ENCODE results near the gene FBN1. TPM values are rescaled to one million over a fixed set of nuclear protein-coding genes. Genes with fewer than 3 reads are reported as not detected.

Gene FBN1
- total RNA-seq, 1 experiment from 2014 or later, result 5.2 TPM

- Mint-ChIP-seq H3K4me1 (no peaks in the 10 kb centered on the region), H3K4me3 (no peak overlapping the region), H3K9me3 (no peaks in the 10 kb centered on the region), H3K36me3 (no peaks in the 10 kb centered on the region), H3K27me3 (ENCODE audit: low read depth) (no peaks in the 10 kb centered on the region), H3K27ac (no peak overlapping the region)
- TF ChIP-seq USF2 (CRISPR knock-in tag; IDR thresholded peaks at IDR 0.05) (no peak), ZNF219 (CRISPR knock-in tag; IDR thresholded peaks at IDR 0.05; ENCODE audit: borderline replicate concordance) (no peak), HMGA2 (CRISPR knock-in tag; IDR thresholded peaks at IDR 0.05) (no peak), IRF1 (CRISPR knock-in tag; IDR thresholded peaks at IDR 0.05) (no peak), RORB (CRISPR knock-in tag; IDR thresholded peaks at IDR 0.05) (no peak), ZNF317 (CRISPR knock-in tag; IDR thresholded peaks at IDR 0.05; ENCODE audit: borderline replicate concordance, low read depth) (no peak), ZNF423 (CRISPR knock-in tag; IDR thresholded peaks at IDR 0.05) (no peak)
- POLR2A ChIA-PET, result no interaction called here
- no peak for ATAC-seq
- no peak for DNase-seq (ENCODE audit: low spot score)
- CTCF ChIA-PET, result no interaction called here
Observed at GRCh38 chr15:48530528-48530927, 115.0 kb downstream of the FBN1 start.

- Mint-ChIP-seq H3K27me3 (ENCODE audit: low read depth) (no peaks in the 10 kb centered on the region), H3K4me1 (no peaks in the 10 kb centered on the region), H3K4me3 (no peak overlapping the region), H3K36me3 (no peaks in the 10 kb centered on the region), H3K9me3 (no peaks in the 10 kb centered on the region), H3K27ac (no peak overlapping the region)
- no peak for TF ChIP-seq ELF4 (CRISPR knock-in tag; IDR thresholded peaks at IDR 0.05; ENCODE audit: low read depth)
- no peak for TF ChIP-seq USF2 (CRISPR knock-in tag; IDR thresholded peaks at IDR 0.05)
- TF ChIP-seq ZNF263 (CRISPR knock-in tag; IDR thresholded peaks at IDR 0.05; ENCODE audit: low read depth), result no peak
- no peak for TF ChIP-seq MXD4 (CRISPR knock-in tag; IDR thresholded peaks at IDR 0.05; ENCODE audit: borderline replicate concordance)
- TF ChIP-seq ESRRA (CRISPR knock-in tag; IDR thresholded peaks at IDR 0.05; ENCODE audit: borderline replicate concordance), result no peak
- TF ChIP-seq FOXP1 (CRISPR knock-in tag; IDR thresholded peaks at IDR 0.05; ENCODE audit: borderline replicate concordance), result no peak
- no peak for TF ChIP-seq RELA (CRISPR knock-in tag; IDR thresholded peaks at IDR 0.05; ENCODE audit: borderline replicate concordance)
- TF ChIP-seq HMGA2 (CRISPR knock-in tag; IDR thresholded peaks at IDR 0.05), result no peak
- no peak for TF ChIP-seq NFYB (CRISPR knock-in tag; conservative IDR thresholded peaks at IDR 0.05; ENCODE audit: low read depth)
- no peak for TF ChIP-seq ZBTB43 (CRISPR knock-in tag; IDR thresholded peaks at IDR 0.05)
- TF ChIP-seq NR2C2 (CRISPR knock-in tag; IDR thresholded peaks at IDR 0.05), result no peak
- DNase-seq (ENCODE audit: low spot score) (no peak), ATAC-seq (no peak)
- ChIA-PET CTCF (interaction anchor here (1.0 kb wide), 1 partner anchor 8 kb away, joined by 4 read pairs; no protein-coding TSS in a partner anchor), POLR2A (no interaction called here)
Observed at GRCh38 chr15:48528921-48529320, 116.6 kb downstream of the FBN1 start.

GRCh38 chr15:48527517-48527916 is 118.0 kb downstream of the FBN1 start:
- Mint-ChIP-seq H3K27ac (no peak overlapping the region), H3K27me3 (ENCODE audit: low read depth) (no peaks in the 10 kb centered on the region), H3K4me1 (no peaks in the 10 kb centered on the region), H3K9me3 (no peaks in the 10 kb centered on the region), H3K4me3 (no peak overlapping the region), H3K36me3 (no peaks in the 10 kb centered on the region)
- TF ChIP-seq KAT7 (CRISPR knock-in tag; IDR thresholded peaks at IDR 0.05; ENCODE audit: borderline replicate concordance) (no peak), ZNF281 (CRISPR knock-in tag; IDR thresholded peaks at IDR 0.05) (no peak), ZSCAN18 (CRISPR knock-in tag; IDR thresholded peaks at IDR 0.05) (no peak), ATF6 (CRISPR knock-in tag; IDR thresholded peaks at IDR 0.05) (no peak), ZBTB43 (CRISPR knock-in tag; IDR thresholded peaks at IDR 0.05) (no peak)
- ATAC-seq (no peak), DNase-seq (ENCODE audit: low spot score) (no peak)
- ChIA-PET CTCF (no interaction called here), POLR2A (no interaction called here)

Measured in WTC11 (cell line).